Measurements from ENCODE around the gene CPM.
"Not testable (repeated sequence)": the region's sequence is repeated elsewhere in the genome, so short reads cannot be mapped to it uniquely, and the experiment has no call there.

CPM gene

GRCh38 chr12:68806488-68807237 is 126.3 kb downstream of the CPM start:
- DNase-seq (ENCODE audit: low spot score): peak; percentile 30

- DNase-seq (ENCODE audit: low spot score): no peak
These were observed 127.3 kb downstream of the CPM start for GRCh38 chr12:68805592-68806120.

- peak; percentile 4 for DNase-seq (ENCODE audit: low spot score)
These were observed 128.0 kb downstream of the CPM start for GRCh38 chr12:68804657-68805591.

- peak; percentile 6 for DNase-seq (ENCODE audit: low spot score)
These were observed 128.9 kb downstream of the CPM start for GRCh38 chr12:68803948-68804656.

- DNase-seq (ENCODE audit: low spot score): not testable (repeated sequence)
These were observed 129.9 kb downstream of the CPM start for GRCh38 chr12:68802911-68803651.

- DNase-seq (ENCODE audit: low spot score): not testable (repeated sequence)
These were observed 130.6 kb downstream of the CPM start for GRCh38 chr12:68802372-68802745.
